GM21619 (cell line): Measurements from ENCODE around the gene ZIK1.

Experiments used
- ATAC-seq: cut with Tn5 transposase; IDR thresholded peaks from one replicate; pipeline ENCODE4 v1.9.1; 2021; ENCODE audit not compliant: unreplicated experiment

The ZIK1 gene

GRCh38 chr19:57606931-57607330 is 23.0 kb downstream of the ZIK1 start:
- ATAC-seq = no peak

GRCh38 chr19:57611113-57611512 is 27.2 kb downstream of the ZIK1 start:
- no peak for ATAC-seq

GRCh38 chr19:57613941-57614743 is 30.2 kb downstream of the ZIK1 start, which contains the start of gene ZNF134:
TSS of gene ZNF134 (plus strand) at chr19:57614242. CDS start at chr19:57619469, 5,227 bp downstream.
- peak; percentile 97 for ATAC-seq

GRCh38 chr19:57615346-57615745 is 31.4 kb downstream of the ZIK1 start:
- ATAC-seq = no peak

- no peak for ATAC-seq
These were observed 36.9 kb downstream of the ZIK1 start for GRCh38 chr19:57620673-57621348.

GRCh38 chr19:57623091-57623490 is 39.1 kb downstream of the ZIK1 start:
- ATAC-seq = no peak

- peak; percentile 93 for ATAC-seq
These were observed 49.3 kb downstream of the ZIK1 start, which contains the start of gene ZNF211 for GRCh38 chr19:57632987-57633831. TSS of gene ZNF211 (plus strand) at chr19:57633168. CDS start at chr19:57633347, 179 bp downstream.

GRCh38 chr19:57633832-57634131 is 49.8 kb downstream of the ZIK1 start:
- ATAC-seq = no peak

- no peak for ATAC-seq
These were observed 53.4 kb downstream of the ZIK1 start for GRCh38 chr19:57637379-57637778.

GRCh38 chr19:57641715-57642234 is 57.8 kb downstream of the ZIK1 start:
- no peak for ATAC-seq

GRCh38 chr19:57642396-57643046 is 58.6 kb downstream of the ZIK1 start:
- ATAC-seq = no peak
